GM12892 (cell line): Measurements from ENCODE around the gene OAF.

Experiments
- POLR2A ChIP-seq: IDR thresholded peaks from 2 replicates; pipeline ENCODE4 v1.6.1; 2011; ENCODE audit warnings: low read depth, low read length, control low read depth
- POLR2AphosphoS5 ChIP-seq: IDR thresholded peaks from 2 replicates; pipeline ENCODE4 v1.6.1; 2011; ENCODE audit warnings: low read depth, low read length, control low read depth
- TAF1 ChIP-seq: IDR thresholded peaks from 2 replicates; pipeline ENCODE4 v1.6.1; 2011; ENCODE audit warnings: low read depth, mild to moderate bottlenecking, control low read depth, low read length, borderline replicate concordance

- TF ChIP-seq POLR2AphosphoS5 (no peak), POLR2A (no peak), TAF1 (no peak)
Measured at GRCh38 chr11:120172054-120172911, 38.5 kb upstream of the OAF start.
